MG63 (cell line): Measurements from ENCODE around the gene DGKK. TPM values are rescaled to one million over a fixed set of nuclear protein-coding genes. Genes with fewer than 3 reads are reported as not detected.

ENCODE experiments used
- DNase-seq: peaks from one replicate; pipeline ENCODE4 v3.0.0-alpha.2; 2020
- H3K27me3 ChIP-seq: fragments of 250-450 bp; sonication (Bioruptor Pico); 2 replicates; pipeline ENCODE4 v1.5.1; 2020; ENCODE audit warnings: mild to moderate bottlenecking, moderate library complexity
- H3K36me3 ChIP-seq: fragments of 250-450 bp; sonication (Bioruptor Pico); 2 replicates; pipeline ENCODE4 v1.5.1; 2020; ENCODE audit warnings: mild to moderate bottlenecking, moderate library complexity
- H3K4me3 ChIP-seq: fragments of 250-450 bp; sonication (Bioruptor Pico); 2 replicates; pipeline ENCODE4 v1.5.1; 2020; ENCODE audit warnings: mild to moderate bottlenecking, moderate library complexity
- H3K9me3 ChIP-seq: fragments of 250-450 bp; sonication (Bioruptor Pico); 2 replicates; pipeline ENCODE4 v1.5.1; 2020; ENCODE audit warnings: mild to moderate bottlenecking, moderate library complexity
- total RNA-seq: library from RNA; depleted of rRNA; stranded (reverse); fragments of >200 nt; shearing (Covaris generic); gene quantifications from 2 replicates; pipeline ENCODE4 v1.2.3, GENCODE V29; 2014; ENCODE audit warnings: low replicate concordance; rRNA removed

Gene DGKK, protein sequence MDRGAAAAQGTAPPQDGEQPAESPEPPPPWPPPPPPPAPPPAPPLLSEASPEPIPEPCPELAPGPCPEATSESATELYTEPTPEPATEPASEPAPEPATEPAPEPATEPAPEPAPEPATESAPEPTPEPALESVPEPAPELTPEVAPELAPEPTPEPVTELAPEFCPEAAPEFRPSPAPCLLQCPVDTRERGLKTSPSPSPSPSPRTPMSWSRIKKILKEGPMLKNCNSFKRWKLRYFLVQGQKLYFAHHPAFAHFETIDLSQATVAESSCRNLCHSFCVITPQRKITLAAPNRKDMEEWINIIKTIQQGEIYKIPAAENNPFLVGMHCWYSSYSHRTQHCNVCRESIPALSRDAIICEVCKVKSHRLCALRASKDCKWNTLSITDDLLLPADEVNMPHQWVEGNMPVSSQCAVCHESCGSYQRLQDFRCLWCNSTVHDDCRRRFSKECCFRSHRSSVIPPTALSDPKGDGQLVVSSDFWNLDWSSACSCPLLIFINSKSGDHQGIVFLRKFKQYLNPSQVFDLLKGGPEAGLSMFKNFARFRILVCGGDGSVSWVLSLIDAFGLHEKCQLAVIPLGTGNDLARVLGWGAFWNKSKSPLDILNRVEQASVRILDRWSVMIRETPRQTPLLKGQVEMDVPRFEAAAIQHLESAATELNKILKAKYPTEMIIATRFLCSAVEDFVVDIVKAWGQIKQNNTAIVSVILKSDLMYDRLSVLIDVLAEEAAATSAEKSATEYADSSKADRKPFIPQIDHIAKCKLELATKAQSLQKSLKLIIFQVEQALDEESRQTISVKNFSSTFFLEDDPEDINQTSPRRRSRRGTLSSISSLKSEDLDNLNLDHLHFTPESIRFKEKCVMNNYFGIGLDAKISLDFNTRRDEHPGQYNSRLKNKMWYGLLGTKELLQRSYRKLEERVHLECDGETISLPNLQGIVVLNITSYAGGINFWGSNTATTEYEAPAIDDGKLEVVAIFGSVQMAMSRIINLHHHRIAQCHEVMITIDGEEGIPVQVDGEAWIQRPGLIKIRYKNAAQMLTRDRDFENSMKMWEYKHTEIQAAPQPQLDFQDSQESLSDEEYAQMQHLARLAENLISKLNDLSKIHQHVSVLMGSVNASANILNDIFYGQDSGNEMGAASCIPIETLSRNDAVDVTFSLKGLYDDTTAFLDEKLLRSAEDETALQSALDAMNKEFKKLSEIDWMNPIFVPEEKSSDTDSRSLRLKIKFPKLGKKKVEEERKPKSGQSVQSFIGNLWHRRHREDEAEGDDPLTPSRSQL
- total RNA-seq = not detected in 2 replicates

DNA sequence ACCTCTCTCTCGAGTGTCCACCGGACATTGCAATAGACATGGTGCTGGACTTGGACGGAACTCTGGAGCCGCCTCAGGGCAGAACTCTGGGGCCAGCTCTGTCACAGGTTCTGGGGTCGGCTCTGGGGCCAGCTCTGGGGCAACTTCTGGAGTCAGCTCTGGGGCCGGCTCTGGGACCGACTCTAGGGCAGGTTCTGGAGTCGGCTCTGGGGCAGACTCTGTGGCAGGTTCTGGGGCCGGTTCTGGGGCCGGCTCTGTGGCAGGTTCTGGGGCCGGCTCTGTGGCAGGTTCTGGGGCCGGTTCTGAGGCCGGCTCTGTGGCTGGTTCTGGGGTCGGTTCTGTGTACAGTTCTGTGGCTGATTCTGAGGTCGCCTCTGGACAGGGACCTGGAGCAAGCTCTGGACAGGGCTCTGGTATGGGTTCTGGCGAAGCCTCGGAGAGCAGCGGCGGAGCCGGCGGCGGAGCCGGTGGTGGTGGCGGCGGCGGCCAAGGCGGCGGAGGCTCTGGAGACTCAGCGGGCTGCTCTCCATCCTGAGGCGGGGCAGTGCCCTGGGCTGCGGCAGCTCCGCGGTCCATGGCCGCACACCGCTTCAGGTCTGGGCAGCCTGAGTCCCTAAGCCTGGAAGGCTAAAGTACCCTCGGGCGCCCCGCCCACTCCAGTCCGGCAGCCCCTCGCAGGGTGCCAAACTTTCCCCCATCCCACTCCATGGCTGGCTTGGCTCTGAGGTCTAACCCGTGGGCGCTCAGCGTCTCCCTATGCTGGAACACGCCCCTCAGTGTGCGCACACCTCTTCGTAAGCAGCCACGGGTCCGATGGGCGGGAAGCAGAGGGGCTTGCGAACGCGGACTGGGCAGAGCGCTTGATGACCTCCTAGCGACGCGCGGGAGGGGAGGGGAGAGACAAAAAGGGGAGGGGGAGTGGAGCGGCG is at the start of gene DGKK:
TSS of gene DGKK (minus strand) at position 723 of the 929 bp plus-strand sequence. CDS start at position 576, 147 bp downstream.
- no peak for DNase-seq
- no peak within 1 kb of the TSS for H3K4me3 ChIP-seq
- peaks cover 15% of the 10 kb centered on the region; the same call in 1 of the 2 replicates for H3K27me3 ChIP-seq
- no peaks in the 10 kb centered on the region for H3K36me3 ChIP-seq
- no peaks in the 10 kb centered on the region for H3K9me3 ChIP-seq

GRCh38 chrX:50514811-50515210 is 44.2 kb upstream of the DGKK start:
- DNase-seq = no peak
- Histone ChIP-seq H3K4me3 (no peak overlapping the region), H3K27me3 (no peaks in the 10 kb centered on the region), H3K36me3 (no peaks in the 10 kb centered on the region), H3K9me3 (no peaks in the 10 kb centered on the region)

DNA sequence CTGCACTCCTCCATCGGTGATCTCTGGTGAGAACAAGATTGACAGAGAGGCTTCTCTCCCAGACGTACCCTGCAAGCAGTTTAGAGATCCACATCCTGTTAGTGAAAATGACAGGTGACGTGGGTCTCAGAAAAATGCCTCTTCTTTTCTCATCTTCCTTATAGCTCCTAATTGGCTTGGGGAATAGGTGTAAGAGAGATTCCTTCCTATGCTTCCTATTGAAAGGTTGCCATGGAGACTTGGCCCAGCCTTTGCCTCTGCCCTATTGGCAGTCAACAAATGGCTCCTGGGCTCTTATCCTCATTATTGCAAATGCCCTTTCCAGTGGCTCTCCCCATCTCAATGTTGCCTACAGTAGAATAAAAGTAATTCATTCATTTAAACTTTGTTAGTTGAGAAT is 26.5 kb upstream of the DGKK start:
- no peaks in the 10 kb centered on the region for H3K9me3 ChIP-seq
- H3K27me3 ChIP-seq = no peaks in the 10 kb centered on the region
- no peak overlapping the region for H3K4me3 ChIP-seq
- no peaks in the 10 kb centered on the region for H3K36me3 ChIP-seq
- DNase-seq = no peak

DNA sequence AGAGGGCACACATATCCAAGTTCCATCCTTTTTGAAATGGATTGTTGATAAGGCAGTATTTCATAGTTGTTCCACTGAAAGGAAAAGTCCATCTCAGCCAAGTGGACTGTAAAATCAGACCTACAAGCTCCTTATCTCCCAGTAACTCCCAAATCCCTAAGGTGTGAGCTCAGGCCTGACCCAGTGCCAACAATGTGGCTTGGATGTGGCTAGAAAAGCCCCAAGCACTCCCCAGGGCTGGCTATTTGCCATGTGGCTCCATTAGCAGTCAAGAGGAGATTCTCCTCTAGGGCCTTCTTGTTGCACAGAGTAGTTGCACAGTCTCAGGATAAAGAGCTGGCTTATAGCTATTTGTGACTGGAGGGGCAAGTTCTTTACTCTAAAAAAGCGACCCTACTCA is 25.0 kb upstream of the DGKK start:
- H3K36me3 ChIP-seq = no peaks in the 10 kb centered on the region
- no peak overlapping the region for H3K4me3 ChIP-seq
- H3K9me3 ChIP-seq = no peaks in the 10 kb centered on the region
- no peaks in the 10 kb centered on the region for H3K27me3 ChIP-seq
- DNase-seq = peak; percentile 8

DNA sequence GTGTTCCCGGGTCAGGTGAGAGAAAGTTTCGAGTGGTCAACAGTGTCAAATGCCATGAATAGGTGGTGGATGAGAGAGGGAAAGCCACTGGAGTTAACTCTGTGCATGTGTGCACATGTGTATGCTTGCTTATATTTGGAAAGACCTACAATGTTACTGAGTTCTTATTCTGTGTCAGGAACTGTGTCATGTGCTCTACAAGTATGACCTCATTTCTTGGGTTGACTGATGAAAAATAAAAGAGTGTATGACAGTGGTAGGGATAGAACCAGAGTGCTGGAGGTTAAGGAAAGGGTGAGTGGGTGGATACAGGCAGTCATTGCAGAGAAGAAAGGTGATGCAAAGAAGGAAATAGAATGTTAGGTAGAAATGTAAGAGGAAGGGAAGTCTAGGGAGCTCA is 22.1 kb upstream of the DGKK start:
- Histone ChIP-seq H3K4me3 (no peak overlapping the region), H3K27me3 (no peaks in the 10 kb centered on the region), H3K36me3 (no peaks in the 10 kb centered on the region), H3K9me3 (no peaks in the 10 kb centered on the region)
- no peak for DNase-seq

DNA sequence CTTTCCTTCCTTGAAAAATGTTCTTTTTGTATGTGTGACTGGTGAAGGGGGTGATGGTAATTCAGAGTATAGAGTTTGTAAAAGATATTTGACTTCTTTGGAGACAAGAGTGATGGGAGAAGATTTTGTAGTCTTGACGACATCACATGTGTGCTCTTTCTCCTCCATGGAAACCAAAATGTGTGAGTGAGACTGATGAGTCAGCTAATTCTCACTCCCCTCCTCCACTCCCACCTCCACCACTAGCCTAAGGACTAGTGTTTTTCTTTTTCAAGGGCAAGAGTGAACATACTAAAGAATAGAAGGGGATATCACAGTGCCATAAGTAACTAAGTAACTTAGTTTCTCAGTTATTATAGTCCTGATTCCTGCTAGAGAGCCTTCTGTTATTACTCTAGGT is 14.0 kb upstream of the DGKK start:
- DNase-seq = no peak
- H3K4me3 ChIP-seq = no peak overlapping the region
- no peaks in the 10 kb centered on the region for H3K36me3 ChIP-seq
- no peaks in the 10 kb centered on the region for H3K27me3 ChIP-seq
- no peaks in the 10 kb centered on the region for H3K9me3 ChIP-seq

- Histone ChIP-seq H3K9me3 (no peaks in the 10 kb centered on the region), H3K4me3 (no peak overlapping the region), H3K36me3 (no peaks in the 10 kb centered on the region), H3K27me3 (no peaks in the 10 kb centered on the region)
- DNase-seq = no peak
These were observed 12.7 kb upstream of the DGKK start for GRCh38 chrX:50483283-50483682.

- Histone ChIP-seq H3K27me3 (peaks cover 5% of the 10 kb centered on the region; the same call in 1 of the 2 replicates), H3K36me3 (no peaks in the 10 kb centered on the region), H3K9me3 (no peaks in the 10 kb centered on the region), H3K4me3 (no peak overlapping the region)
- DNase-seq = no peak
These were observed 4.6 kb upstream of the DGKK start for GRCh38 chrX:50475208-50475607.

DNA sequence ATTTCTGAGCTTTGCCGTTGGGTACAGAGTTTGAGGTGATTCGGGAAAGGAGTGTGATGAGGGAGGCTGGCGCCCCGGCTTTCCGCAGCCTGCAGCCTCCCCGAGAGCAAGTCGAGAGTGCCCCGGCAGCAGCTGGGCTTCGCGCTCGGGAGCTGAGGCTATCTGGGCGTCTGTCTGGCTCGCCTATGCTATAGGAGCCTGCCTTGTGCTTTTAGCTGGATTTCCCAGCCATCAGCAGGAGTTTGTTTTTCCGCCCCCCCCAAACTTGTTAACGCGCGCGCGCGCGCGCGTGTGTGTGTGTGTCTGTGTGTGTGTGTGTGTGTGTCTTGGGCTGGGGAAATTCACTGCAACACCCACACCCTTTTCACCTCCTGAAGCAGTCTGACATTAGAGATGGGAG is 765 bp upstream of the DGKK start:
- H3K36me3 ChIP-seq = no peaks in the 10 kb centered on the region
- no peak overlapping the region for H3K4me3 ChIP-seq
- H3K27me3 ChIP-seq = peaks cover 15% of the 10 kb centered on the region; the same call in 1 of the 2 replicates
- DNase-seq = no peak
- H3K9me3 ChIP-seq = no peaks in the 10 kb centered on the region

- Histone ChIP-seq H3K27me3 (peaks cover 15% of the 10 kb centered on the region; the same call in 1 of the 2 replicates), H3K36me3 (no peaks in the 10 kb centered on the region), H3K9me3 (no peaks in the 10 kb centered on the region), H3K4me3 (no peak overlapping the region)
- DNase-seq = no peak
These were observed 1.4 kb downstream of the DGKK start for GRCh38 chrX:50469206-50469605.

DNA sequence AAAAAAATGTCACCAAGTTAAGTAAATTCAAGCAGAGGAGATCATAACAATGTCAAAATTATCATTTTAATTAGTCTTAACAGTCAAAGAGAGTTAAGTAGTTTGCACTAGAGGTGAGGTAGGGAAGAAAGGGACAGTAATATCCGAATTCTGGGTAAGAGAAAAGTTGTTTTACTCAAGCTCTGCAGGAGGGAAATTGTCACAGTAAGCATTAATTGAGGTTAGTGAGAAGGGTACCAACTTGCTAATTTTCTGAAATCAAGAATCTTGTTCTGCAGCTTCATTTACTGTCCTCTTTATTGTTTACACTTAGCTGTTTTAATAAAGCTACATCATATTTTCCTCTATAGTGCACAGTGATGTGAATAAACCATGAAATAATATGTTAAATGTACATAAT is 11.0 kb downstream of the DGKK start:
- no peak overlapping the region for H3K4me3 ChIP-seq
- H3K27me3 ChIP-seq = no peaks in the 10 kb centered on the region
- H3K36me3 ChIP-seq = no peaks in the 10 kb centered on the region
- no peak for DNase-seq
- no peaks in the 10 kb centered on the region for H3K9me3 ChIP-seq

DNA sequence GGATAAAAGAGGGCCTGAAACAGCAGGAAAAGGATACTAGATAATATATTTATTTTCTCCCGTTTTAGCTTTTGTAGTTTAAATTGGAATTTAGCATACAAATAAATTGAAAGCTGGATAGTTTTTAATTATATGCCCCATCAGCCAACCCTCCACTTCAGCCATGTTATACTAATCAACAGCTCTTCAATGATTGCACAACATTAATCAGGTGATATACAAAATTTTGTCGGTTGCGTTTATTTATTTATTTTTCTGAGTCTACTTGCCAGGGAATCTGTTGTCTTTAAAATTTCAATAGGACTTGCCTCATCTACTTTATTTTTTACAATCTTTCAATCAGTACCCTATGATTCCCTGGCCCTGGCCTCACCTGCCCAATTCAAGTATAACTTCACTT is 12.1 kb downstream of the DGKK start:
- Histone ChIP-seq H3K4me3 (no peak overlapping the region), H3K9me3 (no peaks in the 10 kb centered on the region), H3K36me3 (no peaks in the 10 kb centered on the region), H3K27me3 (no peaks in the 10 kb centered on the region)
- no peak for DNase-seq

DNA sequence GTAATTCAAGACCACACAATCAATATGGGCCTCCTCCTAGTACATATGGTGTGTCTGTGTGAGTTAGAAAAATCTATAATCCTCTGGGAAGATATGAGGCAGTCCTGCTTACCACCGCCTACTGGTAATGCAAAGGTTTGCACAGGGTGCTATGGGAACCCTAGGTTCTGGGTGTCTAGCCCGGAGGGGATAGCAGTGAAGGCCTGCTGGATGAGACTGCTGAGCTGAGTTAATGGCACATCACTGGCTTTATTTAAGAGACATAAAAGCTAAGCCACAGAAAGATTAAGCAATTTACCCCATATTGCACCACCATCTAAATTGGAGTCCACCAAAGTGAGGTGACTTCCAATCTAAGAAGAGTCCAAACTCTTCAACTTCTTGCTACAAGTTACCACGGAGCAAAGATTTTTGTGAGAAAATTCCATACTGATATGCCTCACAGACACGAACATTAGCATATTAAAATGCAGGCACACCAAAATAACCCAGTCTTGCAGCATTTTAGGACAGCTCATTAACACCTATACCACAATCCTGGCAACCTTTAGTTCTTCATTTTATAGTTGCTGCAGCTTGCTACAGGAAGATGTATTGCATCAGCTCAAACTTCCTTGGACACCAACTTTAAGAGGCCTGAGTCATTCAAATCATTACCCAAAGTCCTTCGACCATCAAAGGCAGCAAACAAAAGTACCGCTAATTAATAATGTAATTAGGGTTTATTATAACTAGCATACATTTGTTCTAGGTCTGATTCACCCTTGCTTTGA is 13.7 kb downstream of the DGKK start:
- Histone ChIP-seq H3K9me3 (no peaks in the 10 kb centered on the region), H3K27me3 (no peaks in the 10 kb centered on the region), H3K36me3 (no peaks in the 10 kb centered on the region), H3K4me3 (no peak overlapping the region)
- no peak for DNase-seq

DNA sequence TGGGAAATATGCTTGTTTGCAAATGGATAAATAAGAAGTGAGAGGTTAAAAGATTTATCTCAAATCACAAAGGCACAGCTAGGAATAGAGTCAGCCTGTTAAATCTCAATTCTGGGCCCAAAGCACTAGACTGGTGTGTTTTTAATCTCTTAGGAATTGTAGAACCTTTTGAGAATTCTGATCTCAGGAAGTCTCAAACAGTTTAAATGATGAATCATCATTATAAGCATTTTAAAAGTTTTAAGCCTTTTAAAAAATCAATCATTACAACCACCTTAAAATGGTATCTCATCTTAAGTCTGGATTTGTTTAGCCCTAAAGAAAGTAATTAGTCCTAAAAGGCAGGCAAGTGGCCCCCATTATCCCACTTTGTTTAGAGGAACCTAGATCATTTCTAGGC is 17.8 kb downstream of the DGKK start:
- H3K9me3 ChIP-seq = no peaks in the 10 kb centered on the region
- no peaks in the 10 kb centered on the region for H3K27me3 ChIP-seq
- H3K4me3 ChIP-seq = no peak overlapping the region
- H3K36me3 ChIP-seq = no peaks in the 10 kb centered on the region
- DNase-seq = no peak

DNA sequence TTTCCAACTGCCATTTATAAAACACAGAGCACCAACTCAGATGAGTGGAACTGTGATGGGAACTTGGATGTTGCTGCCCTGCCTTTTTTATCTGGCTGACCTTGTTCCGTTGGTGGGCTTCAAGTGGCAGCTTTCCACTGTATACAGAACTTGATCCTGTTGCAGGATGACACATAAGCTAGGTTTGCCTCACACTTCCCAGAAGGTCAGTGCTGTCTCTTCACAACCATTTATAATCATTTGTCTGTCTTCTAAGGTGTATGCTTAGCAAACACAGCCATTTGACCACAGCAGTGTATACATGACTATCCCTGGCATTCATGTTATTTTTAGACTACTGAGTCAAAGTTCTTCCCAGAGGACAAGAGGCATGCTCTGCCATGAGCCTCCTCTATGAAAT is 20.3 kb downstream of the DGKK start:
- Histone ChIP-seq H3K9me3 (no peaks in the 10 kb centered on the region), H3K4me3 (no peak overlapping the region), H3K36me3 (no peaks in the 10 kb centered on the region), H3K27me3 (no peaks in the 10 kb centered on the region)
- no peak for DNase-seq
